Fibroblast of skin of left biceps (primary cell): Measurements from ENCODE around the gene EEF1A1.
"Not testable (repeated sequence)": the region's sequence is repeated elsewhere in the genome, so short reads cannot be mapped to it uniquely, and the experiment has no call there.

Experiments
- DNase-seq, 2 experiments: peaks; one replicate each; pipeline ENCODE4 v3.0.0-alpha.2; 2013; ENCODE audit warnings: low read depth in 2 of 2

The EEF1A1 gene

DNA sequence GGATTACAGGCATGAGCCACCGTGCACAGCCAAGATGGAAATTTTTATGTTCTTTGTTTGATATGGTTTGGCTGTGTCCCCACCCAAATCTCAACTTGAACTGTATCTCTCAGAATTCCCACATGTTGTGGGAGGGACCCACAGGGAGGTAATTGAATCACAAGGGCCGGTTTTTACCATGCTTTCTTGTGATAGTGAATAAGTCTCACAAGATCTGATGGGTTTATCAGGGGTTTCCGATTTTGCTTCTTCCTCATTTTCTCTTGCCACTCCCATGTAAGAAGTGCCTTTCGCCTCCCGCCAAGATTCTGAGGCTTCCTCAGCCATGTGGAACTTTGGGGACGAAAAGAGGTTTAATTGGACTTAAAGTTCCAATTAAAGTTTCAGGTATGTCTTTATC is 14.6 kb downstream of the EEF1A1 start:
- DNase-seq = no peak

DNA sequence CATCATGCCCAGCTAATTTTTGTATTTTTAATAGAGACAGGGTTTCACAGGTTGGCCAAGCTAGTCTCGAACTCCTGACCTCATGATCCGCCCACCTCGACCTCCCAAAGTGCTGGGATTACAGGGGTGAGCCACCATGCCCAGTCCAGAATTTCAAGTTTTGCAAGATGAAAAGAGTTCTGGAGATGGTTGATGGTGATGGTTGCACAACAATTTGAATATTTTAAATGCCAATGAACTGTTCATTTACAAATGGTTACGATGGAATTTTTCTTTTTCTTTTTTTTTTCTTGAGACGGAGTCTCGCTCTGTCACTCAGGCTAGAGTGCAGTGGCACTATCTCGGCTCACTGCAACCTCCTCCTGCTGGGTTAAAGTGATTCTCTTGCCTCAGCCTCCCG is 15.1 kb downstream of the EEF1A1 start:
- not testable (repeated sequence) for DNase-seq

DNA sequence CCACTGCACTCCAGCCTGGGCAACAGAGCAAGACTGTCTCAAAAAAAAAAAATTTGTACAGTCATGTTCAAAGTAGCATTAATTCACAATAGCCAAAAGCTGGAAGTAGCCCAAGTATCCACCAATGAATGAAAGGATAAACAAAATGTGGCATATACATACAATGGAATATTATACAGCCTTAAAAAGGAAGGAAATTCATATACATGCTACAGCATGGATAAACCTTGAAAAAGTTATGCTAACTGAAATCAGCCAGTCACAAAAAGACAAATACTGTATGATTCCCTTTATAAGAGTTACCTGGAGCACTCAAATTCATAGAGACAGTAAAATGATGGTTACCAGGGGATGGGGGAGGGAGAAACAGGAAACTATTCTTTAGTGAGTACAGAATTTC is 15.7 kb downstream of the EEF1A1 start:
- no peak for DNase-seq

DNA sequence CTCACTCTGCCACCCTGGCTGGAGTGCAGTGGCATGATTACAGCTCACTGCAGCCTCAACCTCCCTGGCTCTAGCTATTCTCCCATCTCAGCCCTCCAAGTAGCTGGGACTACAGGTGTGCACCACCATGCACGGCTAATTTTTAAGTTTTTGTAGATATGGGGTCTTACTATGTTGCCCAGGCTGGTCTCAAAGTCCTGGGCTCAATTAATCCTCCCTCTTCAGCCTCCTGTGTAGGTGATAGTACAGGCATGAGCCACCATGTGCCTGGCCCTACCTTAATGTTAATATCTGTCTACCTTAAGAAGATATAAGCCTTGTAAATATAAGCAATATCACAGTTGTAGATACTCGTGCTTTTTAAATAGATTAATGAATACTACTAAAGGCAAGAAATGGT is 16.7 kb downstream of the EEF1A1 start:
- DNase-seq = no peak

DNA sequence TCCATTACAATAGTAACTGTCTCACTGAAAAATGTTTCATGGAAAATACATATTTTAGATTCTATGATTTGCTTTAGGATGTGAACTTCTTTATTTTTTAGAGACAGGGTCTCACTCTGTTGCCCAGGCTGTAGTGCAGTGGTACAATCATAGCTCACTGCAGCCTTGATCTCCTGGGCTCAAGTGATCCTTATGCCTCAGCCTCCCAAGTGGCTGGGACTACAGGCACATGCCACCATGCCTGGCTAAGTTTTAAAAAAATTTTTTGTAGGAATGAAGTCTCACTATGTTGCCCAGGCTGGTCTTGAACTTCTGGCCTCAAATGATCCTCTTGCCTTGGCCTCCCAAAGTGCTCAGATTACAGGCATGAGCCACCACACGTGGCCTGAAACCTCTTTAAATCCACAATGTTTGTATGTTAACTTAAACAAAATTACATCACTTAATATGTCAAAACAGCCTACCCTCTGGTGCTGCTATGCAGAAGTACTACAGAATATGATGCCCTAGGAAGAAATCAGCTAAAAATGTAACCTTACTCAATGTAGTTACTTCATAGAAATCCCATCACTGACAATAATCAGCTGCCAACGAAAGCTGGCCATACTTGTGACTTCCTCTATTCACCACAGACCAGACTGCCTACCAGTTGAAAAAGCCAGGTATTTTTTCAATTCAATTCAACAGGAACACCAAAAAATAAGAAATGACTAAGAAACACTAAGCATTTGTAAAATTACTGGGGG is 17.6 kb downstream of the EEF1A1 start:
- no peak for DNase-seq

DNA sequence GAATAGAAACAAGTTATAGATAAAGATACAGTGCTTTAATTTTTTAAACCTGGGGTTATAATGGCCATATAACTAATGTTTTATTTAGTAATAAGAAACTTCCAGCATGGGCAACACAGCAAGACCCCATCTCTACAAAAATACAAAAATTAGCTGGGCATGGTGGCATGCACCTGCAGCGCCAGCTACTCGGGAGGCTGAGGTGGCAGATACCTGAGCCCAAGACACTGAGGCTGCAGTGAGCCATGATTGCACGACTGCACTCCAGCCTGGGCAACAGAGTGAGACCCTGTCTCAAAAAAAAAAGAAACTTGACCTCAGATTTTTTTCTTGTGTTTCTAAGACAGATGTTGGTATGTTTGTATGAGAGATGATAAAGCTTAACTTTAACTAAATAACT is 22.9 kb downstream of the EEF1A1 start:
- DNase-seq = no peak

DNA sequence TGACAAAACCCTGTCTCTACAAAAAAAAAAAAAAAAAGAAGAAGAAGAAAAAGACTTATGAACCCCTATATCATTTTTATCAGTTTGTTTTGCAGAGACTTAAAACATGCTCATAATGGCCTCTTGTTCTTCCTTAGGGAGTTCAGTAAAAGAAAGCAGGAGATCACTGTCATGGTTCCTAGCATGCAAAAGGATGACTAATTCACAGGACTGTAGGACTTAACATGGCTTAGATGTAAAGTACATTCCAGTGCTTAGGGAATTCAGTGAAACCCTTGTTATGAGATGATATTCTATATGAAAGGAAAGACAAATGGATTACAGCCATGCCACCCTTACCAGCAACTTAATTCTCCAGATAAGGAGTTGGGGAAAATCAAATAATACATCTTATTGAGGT is 29.5 kb downstream of the EEF1A1 start:
- DNase-seq = no peak

DNA sequence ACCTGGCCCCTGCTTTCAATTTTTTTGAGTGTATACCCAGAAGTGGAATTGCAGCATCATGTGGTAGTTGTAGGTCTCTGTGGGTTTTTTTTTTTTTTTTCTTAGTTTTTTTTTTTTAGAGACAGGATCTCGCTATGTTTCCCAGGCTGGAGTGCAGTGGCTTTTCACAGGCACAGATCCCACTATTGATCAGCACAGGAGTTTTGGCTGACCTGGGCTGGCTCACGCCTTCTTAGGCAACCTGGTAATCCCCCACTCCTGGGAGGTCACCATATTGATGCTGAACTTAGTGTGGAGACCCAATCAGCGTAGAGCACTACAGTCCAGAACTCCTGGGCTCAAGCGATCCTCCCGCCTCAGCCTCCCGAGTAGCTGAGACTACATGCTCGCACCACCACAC is 33.4 kb downstream of the EEF1A1 start:
- DNase-seq = no peak

DNA sequence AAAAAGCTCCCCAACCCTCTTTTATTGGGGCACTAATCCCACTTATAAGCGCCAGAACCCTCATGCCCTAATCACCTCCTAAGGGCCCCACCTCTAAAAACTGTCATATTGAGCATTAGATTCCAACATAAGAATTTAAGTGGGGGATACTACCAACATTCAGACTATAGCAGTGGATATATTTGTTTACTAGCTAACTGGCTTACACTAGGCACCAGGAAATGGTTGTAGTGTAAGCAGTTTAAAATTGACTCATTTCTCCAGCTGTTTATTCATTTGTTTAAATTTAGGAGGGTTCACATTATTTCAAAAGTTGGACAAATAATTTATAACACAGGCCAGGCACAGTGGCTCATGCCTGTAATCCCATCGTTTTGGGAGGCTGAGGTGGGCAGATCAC is 36.4 kb downstream of the EEF1A1 start:
- DNase-seq = no peak

DNA sequence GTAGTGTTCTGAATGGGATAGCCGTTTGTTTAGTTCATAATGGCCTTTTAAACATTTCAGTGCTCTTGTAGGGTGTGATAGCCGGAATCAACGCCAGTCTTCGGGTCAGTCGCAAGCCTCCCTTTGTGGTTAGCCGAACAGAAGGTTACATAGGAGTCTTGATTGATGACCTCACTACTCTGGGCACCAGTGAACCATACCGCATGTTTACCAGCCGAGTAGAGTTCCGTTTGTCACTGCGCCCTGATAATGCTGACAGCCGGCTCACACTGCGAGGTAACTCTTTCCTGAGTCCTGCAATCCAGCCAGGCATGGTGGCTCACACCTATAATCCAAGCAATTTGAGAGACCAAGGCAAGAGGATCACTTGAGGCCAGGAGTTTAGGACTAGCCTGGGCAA is 38.9 kb downstream of the EEF1A1 start:
- no peak for DNase-seq

DNA sequence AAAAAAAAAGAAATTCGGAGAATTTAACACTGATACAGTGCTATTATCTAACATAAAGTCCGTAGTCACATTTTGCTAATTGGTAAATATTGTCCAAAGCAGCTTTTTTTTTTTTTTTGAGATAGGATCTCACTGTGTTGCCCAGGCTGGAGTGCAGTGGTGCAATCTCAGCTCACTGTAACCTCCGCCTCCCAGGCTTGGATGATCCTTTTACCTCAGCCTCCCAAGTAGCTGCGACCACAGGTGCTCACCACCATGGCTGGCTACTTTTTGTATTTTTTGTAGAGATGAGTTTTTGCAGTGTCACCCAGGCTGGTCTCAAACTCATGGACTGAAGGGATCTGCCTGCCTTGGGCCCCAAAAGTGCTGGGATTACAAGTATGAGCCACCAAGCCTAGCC is 43.4 kb downstream of the EEF1A1 start:
- no peak for DNase-seq

DNA sequence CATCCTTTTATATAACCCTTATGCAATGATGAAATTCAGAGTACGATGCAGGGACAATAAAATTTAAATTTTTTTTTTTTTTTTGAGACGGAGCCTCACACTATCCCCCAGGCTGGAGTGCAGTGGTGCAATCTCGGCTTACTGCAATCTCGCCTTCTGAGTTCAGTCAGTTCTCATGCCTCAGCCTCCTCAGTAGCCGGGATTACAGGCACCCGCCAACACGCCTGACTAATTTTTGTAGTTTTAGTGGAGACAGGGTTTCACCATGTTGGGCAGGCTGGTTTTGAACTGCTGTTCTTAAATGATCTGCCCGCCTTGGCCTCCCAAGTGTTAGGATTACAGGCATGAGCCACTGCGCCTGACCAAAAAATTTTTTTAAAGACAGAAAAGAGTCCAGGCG is 44.1 kb downstream of the EEF1A1 start:
- DNase-seq = no peak

DNA sequence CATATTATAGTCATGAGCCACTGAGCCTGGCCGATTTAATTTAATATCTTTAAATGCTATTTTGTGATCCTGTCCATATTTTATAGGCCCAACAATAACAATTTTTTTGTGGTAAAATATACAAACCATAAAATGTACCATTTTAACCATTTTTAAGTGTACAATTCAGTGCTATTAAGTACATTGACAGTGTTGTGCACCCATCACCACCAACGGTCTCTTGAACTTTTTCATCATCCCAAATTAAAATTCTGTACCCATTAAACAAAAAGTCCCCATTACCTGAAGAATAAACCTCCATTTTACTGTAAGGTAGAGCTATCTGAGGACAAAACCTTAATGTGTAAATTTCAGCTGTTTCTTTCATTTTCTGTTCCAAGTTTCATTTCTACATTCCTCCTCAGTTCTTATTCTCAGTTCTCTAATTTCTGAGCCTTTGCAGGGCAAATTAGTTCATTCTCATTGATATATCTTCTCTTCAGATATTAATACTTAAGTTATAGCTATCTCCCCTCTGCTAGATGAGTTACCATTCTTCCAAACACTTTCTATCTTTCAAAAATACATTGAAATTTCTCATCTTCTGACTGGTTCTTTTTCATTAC is 49.0 kb downstream of the EEF1A1 start:
- DNase-seq = no peak
